Brain pericyte (primary cell): Measurements from ENCODE around the gene CTNNA3.
"Not testable (repeated sequence)": the region's sequence is repeated elsewhere in the genome, so short reads cannot be mapped to it uniquely, and the experiment has no call there.

ENCODE experiments used
- DNase-seq: peaks from one replicate; pipeline ENCODE4 v3.0.0-alpha.2; 2012; ENCODE audit warnings: low read depth, low spot score

The CTNNA3 gene

GRCh38 chr10:67246066-67246555, 449.9 kb downstream of the CTNNA3 start:
- no peak for DNase-seq

GRCh38 chr10:67242528-67242927, 453.5 kb downstream of the CTNNA3 start:
- DNase-seq: no peak

GRCh38 chr10:67241451-67241850, 454.5 kb downstream of the CTNNA3 start:
- DNase-seq: no peak

GRCh38 chr10:67239864-67240497, 456.0 kb downstream of the CTNNA3 start:
- no peak for DNase-seq

GRCh38 chr10:67230680-67231500, 465.1 kb downstream of the CTNNA3 start:
- not testable (repeated sequence) for DNase-seq

- DNase-seq: no peak
Measured at GRCh38 chr10:67225226-67225625, 470.8 kb downstream of the CTNNA3 start.

- no peak for DNase-seq
Measured at GRCh38 chr10:67224553-67224952, 471.4 kb downstream of the CTNNA3 start.

GRCh38 chr10:67222934-67223333, 473.1 kb downstream of the CTNNA3 start:
- DNase-seq: no peak

GRCh38 chr10:67221939-67222494, 474.0 kb downstream of the CTNNA3 start:
- no peak for DNase-seq

DNA sequence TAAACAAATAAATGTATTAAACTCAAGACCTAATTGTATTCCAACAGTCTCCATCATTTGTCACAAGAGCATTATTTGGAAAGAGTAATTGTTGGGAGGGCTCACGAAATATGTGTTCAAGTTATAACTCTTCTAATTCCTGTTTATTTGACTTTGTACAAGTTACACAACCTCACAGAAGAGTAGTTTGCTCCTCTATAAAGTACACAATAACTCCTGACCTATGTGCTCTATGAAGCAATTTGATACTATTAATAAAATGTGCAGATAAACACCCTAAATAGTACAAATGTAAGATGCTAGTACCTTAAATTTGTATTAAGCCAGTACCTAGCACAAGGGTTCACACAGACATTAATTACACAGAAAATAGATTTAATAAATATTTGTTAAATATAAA, 484.3 kb downstream of the CTNNA3 start:
- no peak for DNase-seq

GRCh38 chr10:67207923-67208322, 488.1 kb downstream of the CTNNA3 start:
- DNase-seq: not testable (repeated sequence)

- no peak for DNase-seq
Measured at GRCh38 chr10:67200913-67201564, 495.0 kb downstream of the CTNNA3 start.

DNA sequence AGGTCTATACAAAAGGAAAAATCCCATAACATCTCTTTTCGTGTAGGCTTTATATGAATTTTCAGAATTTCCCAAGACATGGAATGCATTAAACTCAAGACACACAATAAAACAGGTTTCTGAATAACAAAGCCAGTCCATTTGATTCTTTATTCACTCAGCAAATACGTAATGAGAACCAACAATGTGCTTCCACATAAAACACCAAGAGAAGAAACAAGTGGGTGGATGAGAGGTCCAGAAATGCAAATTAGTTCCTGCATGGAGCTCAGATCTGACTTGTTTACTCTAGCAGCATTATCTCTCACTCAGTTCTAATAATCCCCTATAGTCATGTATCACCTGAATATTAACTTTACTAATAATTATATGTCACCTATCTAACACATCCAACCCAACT, 520.6 kb downstream of the CTNNA3 start:
- DNase-seq: no peak

DNA sequence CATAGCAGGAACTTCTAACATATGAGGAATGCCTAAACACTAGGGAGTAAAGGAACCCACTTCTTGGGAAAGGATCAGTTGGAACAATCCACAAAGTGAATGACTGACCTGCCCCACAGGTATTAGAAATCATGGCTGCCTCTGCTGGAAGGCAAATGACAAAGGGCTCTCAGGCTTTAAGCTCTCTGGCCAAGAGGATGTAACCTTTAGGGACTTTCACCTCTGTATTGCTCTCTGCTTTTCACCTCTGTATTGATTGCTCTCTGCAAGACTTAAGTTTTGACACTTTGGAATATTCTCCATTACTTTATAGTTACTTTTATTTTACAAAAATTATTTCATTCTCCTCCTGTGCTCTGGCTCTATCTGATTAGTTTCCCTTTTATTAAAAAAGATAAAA, 522.2 kb downstream of the CTNNA3 start:
- no peak for DNase-seq

DNA sequence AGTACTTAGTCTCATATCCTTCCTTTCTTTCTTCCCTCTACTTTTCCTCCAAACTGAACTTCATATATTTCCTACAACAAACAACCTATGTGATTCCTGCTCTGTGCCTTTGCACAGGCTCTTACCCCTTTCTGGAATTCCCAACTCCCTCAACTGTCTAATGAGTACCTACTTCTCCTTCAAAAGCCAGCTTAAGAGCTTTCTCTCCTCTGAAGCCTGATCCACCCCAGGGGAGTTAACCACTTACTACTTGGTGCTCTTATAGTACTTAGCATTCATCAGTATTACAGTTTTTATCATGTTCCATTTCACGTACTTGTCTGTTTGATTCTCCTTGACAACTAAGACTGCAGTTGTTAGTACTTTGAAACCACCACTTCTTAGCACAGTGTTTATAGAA, 524.0 kb downstream of the CTNNA3 start:
- DNase-seq: no peak

GRCh38 chr10:67156239-67156638, 539.8 kb downstream of the CTNNA3 start:
- DNase-seq: no peak

GRCh38 chr10:67151471-67151870, 544.5 kb downstream of the CTNNA3 start:
- DNase-seq: no peak

GRCh38 chr10:67144530-67144929, 551.5 kb downstream of the CTNNA3 start:
- DNase-seq: no peak

DNA sequence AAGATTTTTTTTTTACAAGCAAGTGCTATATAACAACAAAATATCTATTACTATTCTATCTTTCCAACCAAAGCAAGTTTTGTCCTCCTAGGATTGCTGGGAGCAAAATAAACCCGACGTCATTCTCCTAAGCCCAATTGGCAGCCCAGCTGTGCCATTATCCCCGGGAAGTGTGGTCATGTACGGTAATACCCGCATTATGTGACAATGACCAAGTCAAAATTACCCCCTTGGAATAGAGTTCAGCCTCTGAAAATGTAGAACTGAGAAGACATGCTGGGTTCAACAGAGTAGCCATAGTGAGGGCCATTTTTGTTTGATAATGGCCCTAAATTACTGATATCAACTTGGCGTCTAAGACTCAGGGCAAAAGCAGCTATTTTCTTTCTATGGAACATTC, 554.7 kb downstream of the CTNNA3 start:
- no peak for DNase-seq

GRCh38 chr10:67140641-67141040, 555.4 kb downstream of the CTNNA3 start:
- no peak for DNase-seq

DNA sequence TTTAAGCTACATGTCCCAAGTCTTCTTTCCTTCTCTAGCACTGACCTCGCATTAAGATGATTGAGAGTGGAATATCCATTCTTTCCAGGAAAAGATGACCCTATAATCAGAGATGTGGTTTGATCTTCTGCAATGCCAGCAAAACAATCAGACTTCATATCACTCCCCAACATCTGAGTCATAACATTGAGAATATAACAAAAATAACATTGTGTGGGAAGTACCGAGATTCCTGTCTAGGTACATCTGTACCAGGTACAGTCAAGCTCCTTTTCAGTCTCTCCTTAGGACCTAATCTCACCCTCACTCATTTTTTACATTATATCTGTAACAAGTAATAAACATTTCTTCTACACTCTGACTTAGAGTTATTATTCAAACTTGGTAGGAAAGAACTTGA, 568.6 kb downstream of the CTNNA3 start:
- DNase-seq: no peak

- DNase-seq: no peak
Measured at GRCh38 chr10:67119651-67120050, 576.3 kb downstream of the CTNNA3 start.
